Activated CD4-positive, alpha-beta T cell treated with anti-CD3 and anti-CD28 coated beads, Interleukin-2, amount 50 U/mL, for 1 hour (primary cell): Measurements from ENCODE around the gene SASS6.
A peak's percentile ranks its signal among the peaks of the same experiment; 100 is the strongest.

Experiments
- DNase-seq: peaks from one replicate; pipeline ENCODE4 v3.0.0-alpha.2; 2020

The SASS6 gene, protein sequence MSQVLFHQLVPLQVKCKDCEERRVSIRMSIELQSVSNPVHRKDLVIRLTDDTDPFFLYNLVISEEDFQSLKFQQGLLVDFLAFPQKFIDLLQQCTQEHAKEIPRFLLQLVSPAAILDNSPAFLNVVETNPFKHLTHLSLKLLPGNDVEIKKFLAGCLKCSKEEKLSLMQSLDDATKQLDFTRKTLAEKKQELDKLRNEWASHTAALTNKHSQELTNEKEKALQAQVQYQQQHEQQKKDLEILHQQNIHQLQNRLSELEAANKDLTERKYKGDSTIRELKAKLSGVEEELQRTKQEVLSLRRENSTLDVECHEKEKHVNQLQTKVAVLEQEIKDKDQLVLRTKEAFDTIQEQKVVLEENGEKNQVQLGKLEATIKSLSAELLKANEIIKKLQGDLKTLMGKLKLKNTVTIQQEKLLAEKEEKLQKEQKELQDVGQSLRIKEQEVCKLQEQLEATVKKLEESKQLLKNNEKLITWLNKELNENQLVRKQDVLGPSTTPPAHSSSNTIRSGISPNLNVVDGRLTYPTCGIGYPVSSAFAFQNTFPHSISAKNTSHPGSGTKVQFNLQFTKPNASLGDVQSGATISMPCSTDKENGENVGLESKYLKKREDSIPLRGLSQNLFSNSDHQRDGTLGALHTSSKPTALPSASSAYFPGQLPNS

GRCh38 chr1:100132566-100133477, at the start of gene SASS6, which contains the start of gene TRMT13:
TSS of gene SASS6 (minus strand) at chr1:100132930. CDS start at chr1:100132814, 116 bp downstream.
TSS of gene TRMT13 (plus strand) at chr1:100133163. CDS start at chr1:100133169, 6 bp downstream.
- DNase-seq: peak; percentile 91

GRCh38 chr1:100178091-100178490, 45.4 kb upstream of the SASS6 start, which contains the start of gene LRRC39:
TSS of gene LRRC39 (minus strand) at chr1:100178256. CDS start at chr1:100168516, 9,740 bp downstream.
- no peak for DNase-seq

DNA sequence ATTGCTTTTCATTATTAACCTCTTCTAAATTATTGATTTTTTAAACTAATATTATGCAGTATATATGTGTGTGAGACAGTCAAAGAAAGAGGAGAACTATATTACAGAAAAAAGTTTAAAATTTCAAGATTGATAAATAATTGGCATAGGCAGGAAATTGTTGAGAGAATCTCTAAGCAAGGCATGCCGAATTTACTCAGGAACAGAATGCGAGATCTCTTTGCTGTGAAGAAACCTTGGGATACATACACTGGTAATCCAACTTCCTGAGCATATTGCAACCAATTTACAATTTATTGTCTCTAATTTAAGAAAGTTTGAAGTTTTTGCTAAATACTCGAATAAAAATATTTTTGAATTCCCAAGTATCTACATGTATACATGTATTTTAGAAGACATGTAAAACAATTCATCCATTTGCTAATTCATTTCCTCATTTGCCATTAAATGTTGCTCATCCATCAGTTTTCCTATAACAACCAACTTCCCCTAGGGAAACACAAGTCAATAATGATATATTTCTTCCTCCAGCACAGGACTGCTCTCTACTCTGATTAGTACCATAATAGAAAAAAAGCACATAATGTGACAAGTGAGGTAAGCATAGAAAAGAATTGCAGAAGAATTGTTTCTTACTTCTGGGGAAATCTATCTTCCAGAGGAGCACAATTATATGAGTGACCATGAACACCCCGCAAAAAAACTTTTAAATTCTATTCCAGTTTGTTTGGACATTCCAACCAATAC, 44.7 kb upstream of the SASS6 start:
- DNase-seq: no peak

DNA sequence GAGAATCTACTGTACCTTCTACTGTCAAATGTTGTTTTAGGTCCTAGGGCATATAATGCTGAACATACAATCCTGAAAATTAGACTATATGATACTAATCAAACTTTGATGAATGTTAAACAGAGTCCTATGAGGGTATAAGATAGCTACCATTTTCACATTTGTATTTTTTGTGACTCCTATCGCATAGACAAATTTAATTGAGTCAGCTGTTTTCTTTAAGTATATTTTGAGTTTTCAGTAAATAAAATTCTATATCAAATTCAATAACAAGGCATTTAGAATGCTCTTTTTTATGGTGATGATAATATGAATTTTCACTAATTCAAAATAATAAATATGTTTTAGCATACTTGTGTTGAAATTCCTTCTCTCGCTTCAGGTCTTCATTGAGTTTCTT, 35.3 kb upstream of the SASS6 start:
- DNase-seq: no peak

DNA sequence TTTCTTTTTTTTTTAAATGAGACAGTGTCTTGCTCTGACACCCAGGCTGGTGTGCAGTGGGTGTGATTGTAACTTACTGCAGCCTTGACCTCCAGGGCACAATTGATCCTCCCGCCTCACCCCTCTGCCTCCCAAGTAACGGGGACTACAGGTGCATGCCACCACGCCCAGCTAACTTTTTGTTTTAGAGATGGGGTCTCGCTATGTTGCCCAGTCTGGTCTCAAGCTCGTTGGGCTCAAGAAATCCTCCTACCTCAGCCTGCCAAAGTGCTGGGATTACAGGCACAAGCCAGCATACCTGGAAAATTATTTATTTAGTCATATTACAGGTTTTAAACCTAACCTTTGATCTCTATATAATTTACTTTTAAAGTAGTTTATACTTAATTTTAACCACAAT, 32.0 kb upstream of the SASS6 start:
- DNase-seq: no peak

DNA sequence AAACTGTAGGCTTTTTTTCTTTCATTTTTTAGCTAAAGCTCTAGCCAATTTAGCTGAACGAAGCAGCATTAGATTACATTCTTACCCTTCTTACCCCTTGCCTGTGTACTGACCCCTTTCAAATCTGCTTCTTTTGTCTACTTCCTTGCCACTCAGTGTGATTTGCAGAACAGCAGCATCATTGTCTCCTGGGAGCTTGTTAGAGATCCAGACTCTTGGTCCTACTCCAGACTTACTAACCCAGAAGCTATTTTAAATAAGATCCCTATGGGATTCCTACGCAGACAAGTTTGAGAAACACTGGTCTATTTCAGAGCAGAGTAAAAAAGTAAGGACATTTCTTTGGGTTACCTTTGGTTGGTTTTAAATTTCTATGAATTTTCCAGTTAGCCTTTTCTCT, 31.5 kb upstream of the SASS6 start:
- DNase-seq: no peak

DNA sequence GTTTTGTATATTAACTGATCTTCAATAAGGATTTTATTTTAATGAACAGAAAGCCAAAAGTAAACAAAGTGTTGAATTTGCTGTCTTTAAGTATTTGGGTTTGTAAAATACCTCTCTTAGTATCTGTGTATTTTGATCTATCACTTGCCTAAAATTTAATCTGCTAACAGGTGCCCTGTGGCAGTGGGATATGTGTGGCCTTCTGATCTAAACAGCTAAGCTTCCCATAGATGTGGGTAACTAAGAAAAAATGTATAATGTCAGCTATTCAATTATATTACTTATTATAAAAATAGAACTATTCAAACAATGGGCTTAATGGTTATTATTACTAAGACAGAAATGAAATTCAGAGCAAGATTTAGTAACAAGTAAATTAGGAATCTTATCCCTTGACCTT, 30.2 kb upstream of the SASS6 start:
- DNase-seq: no peak

DNA sequence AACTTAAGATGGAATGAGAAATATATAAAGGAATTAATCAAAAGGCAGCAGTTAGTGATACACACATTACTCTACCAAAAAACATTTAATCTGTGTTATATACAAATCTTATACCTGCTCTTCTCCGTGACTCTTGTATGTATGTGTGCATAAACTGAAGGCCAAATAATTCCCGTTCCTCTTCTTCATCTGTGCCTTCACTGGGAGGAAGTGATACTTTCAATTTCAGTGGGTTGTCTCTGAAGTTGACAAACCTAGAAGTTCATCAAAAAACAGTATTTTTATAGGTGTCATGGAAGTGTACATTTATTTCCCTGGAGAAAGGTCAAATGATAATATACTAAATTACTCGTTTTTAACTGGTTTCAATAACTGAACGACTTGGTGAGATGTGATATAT, 19.5 kb upstream of the SASS6 start:
- no peak for DNase-seq

- no peak for DNase-seq
These were observed 18.9 kb upstream of the SASS6 start for GRCh38 chr1:100151679-100152078.

DNA sequence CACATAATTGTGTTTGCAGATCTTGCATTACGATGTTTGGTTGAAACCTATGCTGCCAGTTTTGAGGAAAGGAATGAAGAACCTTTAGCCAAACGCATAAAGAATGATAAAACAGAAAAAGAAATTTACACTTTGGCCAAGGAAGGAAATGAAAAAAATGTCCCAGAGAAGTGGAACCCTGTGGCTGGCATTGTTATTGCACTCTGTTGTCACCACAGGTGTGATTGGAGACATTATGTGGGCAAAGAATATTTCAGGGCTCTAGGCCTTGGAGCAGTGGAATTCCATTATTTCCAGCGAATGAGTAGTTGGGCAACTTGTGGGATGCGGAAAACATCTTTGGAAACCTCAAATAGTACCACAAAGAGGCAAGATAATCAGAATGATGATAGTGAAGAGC, 15.1 kb upstream of the SASS6 start:
- no peak for DNase-seq

DNA sequence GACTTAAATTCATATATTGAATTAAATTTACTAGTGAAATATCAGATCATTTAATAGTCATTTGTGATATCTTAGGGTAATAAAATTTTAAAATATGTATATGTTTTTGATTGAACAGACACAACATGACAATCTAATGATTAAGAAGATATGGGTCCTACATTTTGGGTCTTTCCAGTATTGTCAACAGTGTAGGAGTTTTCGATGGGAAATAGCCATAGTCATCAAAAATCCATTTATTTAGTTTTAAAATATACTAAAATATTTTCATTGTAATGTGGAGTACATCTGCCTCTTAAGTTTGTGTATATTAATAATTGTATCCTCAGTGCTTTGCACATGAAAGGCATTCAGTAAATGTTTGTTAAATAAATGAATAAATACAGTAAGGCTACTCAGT, 14.2 kb upstream of the SASS6 start:
- DNase-seq: no peak

DNA sequence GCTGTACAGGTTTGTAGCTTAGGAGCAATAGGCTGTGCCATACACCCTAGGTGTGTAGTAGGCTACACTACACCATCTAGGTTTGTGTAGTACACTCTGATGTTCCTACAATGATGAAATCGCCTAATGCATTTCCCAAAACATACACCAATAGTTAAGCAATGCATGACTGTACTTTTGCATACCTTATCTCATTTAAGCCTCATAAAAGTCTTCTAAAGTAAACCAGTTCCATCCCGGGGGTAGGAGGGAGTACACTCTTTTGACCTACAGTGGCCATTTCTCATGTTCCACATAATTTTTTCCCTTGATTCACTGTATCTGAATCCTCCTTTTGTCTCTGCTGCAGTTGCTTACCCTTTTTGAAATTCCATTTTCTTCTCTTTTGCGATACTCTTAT, 12.4 kb upstream of the SASS6 start:
- no peak for DNase-seq

- DNase-seq: no peak
These were observed 9.6 kb upstream of the SASS6 start for GRCh38 chr1:100142343-100142742.

- DNase-seq: no peak
These were observed 8.5 kb upstream of the SASS6 start for GRCh38 chr1:100141192-100141591.

DNA sequence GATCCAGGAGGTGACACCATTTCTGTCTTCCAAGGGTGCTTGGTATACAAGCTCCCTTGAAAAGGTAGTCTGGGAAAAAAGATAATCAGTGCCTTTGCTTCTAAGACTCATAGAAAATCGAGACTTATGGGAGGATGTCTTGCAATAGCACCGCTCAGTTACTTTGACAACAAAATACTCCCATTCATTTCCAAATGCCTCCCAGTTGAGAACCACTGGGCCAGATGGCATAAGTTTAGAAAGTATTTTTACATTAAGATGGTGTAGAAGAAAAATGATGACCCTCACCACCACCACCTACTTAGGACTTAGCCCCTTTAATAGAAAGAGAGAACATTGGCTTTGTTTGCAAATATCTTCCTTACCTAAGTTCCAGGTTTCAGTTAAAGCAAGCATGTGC, 4.9 kb upstream of the SASS6 start:
- no peak for DNase-seq

- DNase-seq: no peak
These were observed 2.1 kb upstream of the SASS6 start for GRCh38 chr1:100134872-100135271.

DNA sequence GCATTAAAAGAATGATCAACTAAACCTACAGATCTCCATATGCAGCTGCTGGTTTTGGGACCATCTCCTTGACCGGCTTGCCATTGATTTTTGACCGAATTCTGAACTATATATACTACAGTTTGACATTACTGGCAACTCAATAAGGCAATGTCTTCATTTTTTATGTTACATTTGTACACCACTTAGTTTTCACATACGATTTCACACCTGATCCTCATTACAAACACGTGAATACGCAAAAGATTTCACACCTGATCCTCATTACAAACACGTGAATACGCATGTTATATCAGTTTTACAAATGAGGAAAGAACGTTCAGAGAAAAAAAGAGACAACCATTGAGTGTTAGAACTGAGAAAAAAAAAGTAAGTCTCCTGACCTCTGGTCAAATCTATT, 1.1 kb downstream of the SASS6 start:
- no peak for DNase-seq

DNA sequence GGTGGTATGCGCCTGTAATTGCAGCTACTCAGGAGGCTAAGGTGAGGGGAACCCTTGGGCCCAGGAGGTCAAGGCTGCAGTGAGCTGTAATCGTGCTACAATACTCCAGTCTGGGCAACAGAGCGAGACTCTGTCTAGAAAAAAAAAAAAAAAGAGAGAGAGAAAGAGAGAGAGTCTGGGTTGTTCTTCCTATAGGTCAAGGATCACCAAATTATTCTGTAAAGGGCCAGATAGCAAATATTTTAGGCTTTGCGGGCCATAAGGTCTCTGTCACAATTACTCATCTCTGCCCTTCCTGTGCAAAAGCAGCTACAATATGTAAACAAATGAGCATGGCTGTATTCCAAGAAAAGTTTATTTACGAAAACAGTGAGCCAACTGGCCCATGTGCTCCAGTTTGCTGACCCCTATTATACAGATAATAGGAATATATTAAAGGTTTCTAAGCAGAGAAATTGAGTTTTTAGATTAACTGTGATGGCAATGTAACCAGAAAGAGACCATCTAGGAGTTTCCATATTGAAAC, 2.1 kb downstream of the SASS6 start:
- no peak for DNase-seq

- no peak for DNase-seq
These were observed 5.5 kb downstream of the SASS6 start for GRCh38 chr1:100127226-100127625.

DNA sequence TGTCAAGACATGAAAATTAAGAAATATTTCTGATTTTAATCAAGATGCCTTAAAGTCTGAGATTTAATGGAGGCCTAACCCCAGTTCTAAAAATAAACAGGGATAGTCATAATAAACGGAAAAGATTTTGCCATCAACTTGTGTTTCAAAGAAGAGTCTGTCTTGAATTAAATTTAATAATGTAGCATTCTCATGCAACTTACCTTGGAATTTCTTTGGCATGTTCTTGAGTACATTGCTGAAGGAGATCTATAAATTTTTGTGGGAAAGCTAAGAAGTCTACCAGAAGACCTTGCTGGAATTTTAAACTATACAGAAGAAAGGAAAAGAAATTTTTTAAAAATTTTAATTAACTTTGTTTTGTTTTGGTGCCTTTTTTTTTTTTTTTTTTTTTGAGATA, 10.6 kb downstream of the SASS6 start:
- DNase-seq: no peak

DNA sequence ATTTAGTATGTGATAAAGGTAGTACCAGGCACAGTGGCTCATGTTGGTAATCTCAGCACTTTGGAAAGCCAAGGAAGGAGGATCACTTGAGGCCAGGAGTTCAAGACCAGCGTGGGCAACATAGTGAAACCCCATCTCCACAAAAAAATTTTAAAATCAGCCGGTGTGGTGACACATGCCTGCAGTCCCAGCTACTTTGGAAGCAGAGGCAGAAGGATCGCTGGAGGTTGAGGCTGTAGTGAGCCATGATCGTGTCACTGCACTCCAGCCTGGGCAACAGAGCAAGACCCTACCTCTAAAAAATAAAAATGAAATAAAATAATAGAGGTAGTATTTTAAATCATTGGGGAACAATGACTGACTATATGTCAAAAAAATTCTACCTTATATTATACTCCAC, 17.2 kb downstream of the SASS6 start:
- DNase-seq: no peak

DNA sequence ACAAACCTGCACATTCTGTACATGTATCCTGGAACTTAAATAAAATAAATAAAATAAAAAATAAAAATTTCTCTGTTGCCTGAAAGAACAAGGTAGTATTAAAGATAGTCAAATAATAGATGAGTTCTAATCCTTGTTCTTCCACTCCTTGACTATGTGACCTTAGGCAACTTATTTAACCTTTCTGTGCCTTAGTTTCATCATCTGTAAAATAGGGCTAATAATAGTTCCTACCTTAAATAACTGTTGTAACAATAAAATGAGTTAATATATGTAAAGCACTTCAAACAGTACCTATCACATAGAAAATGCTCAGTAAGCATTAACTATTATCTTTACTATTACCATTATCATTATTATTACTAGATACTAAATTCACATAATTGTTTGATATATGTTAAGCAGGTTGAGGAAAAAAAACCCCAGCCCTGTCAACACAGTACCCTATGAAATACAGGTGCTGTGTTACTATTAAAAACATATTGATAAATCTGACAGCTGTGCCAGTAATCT, 23.1 kb downstream of the SASS6 start:
- no peak for DNase-seq
